PFSK-1 (cell line): ENCODE measurements around the gene TSFM.

Experiments used
- FOXP2 ChIP-seq: optimal IDR thresholded peaks from 2 replicates; pipeline ENCODE3; 2011; ENCODE audit warnings: borderline replicate concordance, control low read depth, inconsistent platforms; ENCODE audit not compliant: insufficient read depth; ENCODE audit errors: extremely low read length, extremely low read depth
- POLR2AphosphoS5 ChIP-seq: IDR thresholded peaks from 2 replicates; pipeline ENCODE4 v1.6.1; 2012; ENCODE audit warnings: low read depth, mild to moderate bottlenecking, control low read depth, low read length, moderate library complexity
- REST ChIP-seq, 2 experiments: IDR thresholded peaks; 2 replicates each; pipeline versions ENCODE4 v1.6.1 to v1.8.0; 2011 to 2012; ENCODE audit warnings: low read depth in 2 of 2, low read length in 2 of 2, control low read depth in 1 of 2, inconsistent platforms in 1 of 2, mild to moderate bottlenecking in 1 of 2, moderate library complexity in 1 of 2; ENCODE audit not compliant: insufficient read depth in 1 of 2
- SIN3A ChIP-seq: IDR thresholded peaks from 2 replicates; pipeline ENCODE4 v1.6.1; 2012; ENCODE audit warnings: mild to moderate bottlenecking, low read length, moderate library complexity, borderline replicate concordance; ENCODE audit not compliant: insufficient read depth
- TAF1 ChIP-seq: IDR thresholded peaks from 2 replicates; pipeline ENCODE4 v1.6.1; 2012; ENCODE audit warnings: low read length, control low read depth, borderline replicate concordance; ENCODE audit not compliant: insufficient read depth

GRCh38 chr12:57751788-57752667 lies 30.6 kb upstream of the TSFM start, which contains the start of gene CDK4:
- peak; percentile 84; the same call in 1 of the 2 replicates for TF ChIP-seq TAF1
- 0 out of 4 replicates have a peak, but pooled peaks of 1 of the 2 experiments have one; percentile 40 for TF ChIP-seq REST (IDR thresholded peaks at IDR 0.05; ENCODE audit: insufficient read depth in 1 of 2, low read depth in 2 of 2, low read length in 2 of 2)
- TF ChIP-seq POLR2AphosphoS5 = peak; percentile 88
- peak; percentile 82; the same call in 1 of the 2 replicates for TF ChIP-seq SIN3A
- no peak for TF ChIP-seq FOXP2
